H1 (cell line): Measurements from ENCODE around the gene VAPB. TPM values are rescaled to one million over a fixed set of nuclear protein-coding genes. Genes with fewer than 3 reads are reported as not detected.

Source experiments
- BRCA1 ChIP-seq: IDR thresholded peaks from 2 replicates; pipeline ENCODE4 v1.6.1; 2012; ENCODE audit warnings: low read depth, low read length, improper control_type of control experiment
- EP300 ChIP-seq, 2 experiments: IDR thresholded peaks; 1 replicate in 1 of 2; 2 replicates in 1 of 2; pipeline ENCODE4 v1.6.1; 2011 to 2012; ENCODE audit warnings: low read depth in 2 of 2, low read length in 2 of 2, mild to moderate bottlenecking in 2 of 2, borderline replicate concordance in 1 of 2, inconsistent platforms in 1 of 2, moderate library complexity in 1 of 2
- GABPA ChIP-seq: IDR thresholded peaks from 2 replicates; pipeline ENCODE4 v1.6.1; 2011; ENCODE audit warnings: mild to moderate bottlenecking, low read length, moderate library complexity, borderline replicate concordance; ENCODE audit not compliant: insufficient read depth
- GTF2F1 ChIP-seq: IDR thresholded peaks from 2 replicates; pipeline ENCODE4 v1.6.1; 2012; ENCODE audit warnings: low read depth, low read length, improper control_type of control experiment, borderline replicate concordance
- RAD21 ChIP-seq, 2 experiments: IDR thresholded peaks in 1 of 2; conservative IDR thresholded peaks in 1 of 2; 2 replicates each; pipeline ENCODE4 v1.6.1; 2011; ENCODE audit warnings: low read depth in 2 of 2, low read length in 2 of 2, improper control_type of control experiment in 1 of 2, inconsistent platforms in 1 of 2, mild to moderate bottlenecking in 1 of 2, moderate library complexity in 1 of 2
- RBBP5 ChIP-seq: IDR thresholded peaks from 2 replicates; pipeline ENCODE4 v1.7.1; 2012; ENCODE audit warnings: low read depth, mild to moderate bottlenecking, inconsistent platforms, low read length, moderate library complexity, borderline replicate concordance
- SUZ12 ChIP-seq: fragments of 200-600 bp; sonication (generic); IDR thresholded peaks from 2 replicates; pipeline ENCODE4 v1.6.1; 2012; ENCODE audit warnings: mild to moderate bottlenecking, inconsistent platforms, low read length, moderate library complexity, mixed read lengths
- TAF1 ChIP-seq: IDR thresholded peaks from 2 replicates; pipeline ENCODE4 v1.6.1; 2011; ENCODE audit warnings: mild to moderate bottlenecking, low read depth, low read length
- TAF7 ChIP-seq: optimal IDR thresholded peaks from 2 replicates; pipeline ENCODE3; 2011; ENCODE audit warnings: low read depth, mild to moderate bottlenecking, inconsistent platforms, low read length, moderate library complexity, borderline replicate concordance
- TBP ChIP-seq: IDR thresholded peaks from 2 replicates; pipeline ENCODE4 v1.6.1; 2011; ENCODE audit warnings: low read depth, low read length, improper control_type of control experiment
- polyA plus RNA-seq, 7 experiments: library from polyadenylated mRNA; depleted of rRNA in 3 of 7; stranded (reverse) in 5 of 7; unstranded in 2 of 7; fragments of >200 nt in 5 of 7; fragments of 200-250 nt in 2 of 7; gene quantifications; 1 replicate in 5 of 7; 2 replicates in 1 of 7; 4 replicates in 1 of 7; pipeline versions ENCODE4 v1.2.1 to v1.2.3, GENCODE V29; 2011 to 2013; ENCODE audit warnings: missing spikeins in 2 of 7, mixed read lengths in 2 of 7
- total RNA-seq: library from RNA; stranded (reverse); fragmentation: NEBNext Ultra II Directional; extraction: Animal tissue kit (Norgen Biotek cat#: 25700); gene quantifications from 2 replicates; pipeline ENCODE4 v1.2.1, GENCODE V29; 2021
- TF ChIP-seq, protein P1 (sequence below): IDR thresholded peaks from 2 replicates; pipeline ENCODE4 v1.6.1; 2012; ENCODE audit warnings: inconsistent platforms

The VAPB gene
- total and polyA plus RNA-seq, 2 of the 8 experiments (the other 6 are each of a cell fraction or from before 2014, with no cell fraction given): 24.4 to 62.8 TPM

- TF ChIP-seq RAD21 (IDR thresholded peaks at IDR 0.05 in 1 of 2, conservative IDR thresholded peaks at IDR 0.05 in 1 of 2; ENCODE audit: low read depth in 2 of 2, low read length in 2 of 2) (0 out of 4 replicates have a peak, but pooled peaks of 1 of the 2 experiments have one; percentile 10), GTF2F1 (no peak), TAF7 (no peak), TBP (no peak), SUZ12 (no peak), BRCA1 (no peak), TAF1 (no peak), EP300 (IDR thresholded peaks at IDR 0.05; ENCODE audit: borderline replicate concordance in 1 of 2, low read depth in 2 of 2, low read length in 2 of 2) (no peak), RBBP5 (no peak), GABPA (no peak)
- TF ChIP-seq, protein P1, sequence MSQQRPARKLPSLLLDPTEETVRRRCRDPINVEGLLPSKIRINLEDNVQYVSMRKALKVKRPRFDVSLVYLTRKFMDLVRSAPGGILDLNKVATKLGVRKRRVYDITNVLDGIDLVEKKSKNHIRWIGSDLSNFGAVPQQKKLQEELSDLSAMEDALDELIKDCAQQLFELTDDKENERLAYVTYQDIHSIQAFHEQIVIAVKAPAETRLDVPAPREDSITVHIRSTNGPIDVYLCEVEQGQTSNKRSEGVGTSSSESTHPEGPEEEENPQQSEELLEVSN: peak; percentile 63; the same call in 1 of the 2 replicates
Measured at GRCh38 chr20:58471193-58472164, 82.5 kb downstream of the VAPB start (continued).
